BJ (cell line): Measurements from ENCODE around the gene DECR2. TPM values are rescaled to one million over a fixed set of nuclear protein-coding genes. Genes with fewer than 3 reads are reported as not detected.

Experiments used
- CTCF ChIA-PET: fragments of 350-600 bp; formaldehyde crosslinking; extraction: SDS; loops from one replicate; lab custom pipeline; 2021; ENCODE audit warnings: antibody characterized with exemption, inconsistent platforms; lab: Yijun Ruan, JAX
- POLR2A ChIA-PET: fragments of 300-600 bp; sonication (Branson Sonifier 250); formaldehyde crosslinking; extraction: SDS; loops from one replicate; lab custom pipeline; 2021; ENCODE audit warnings: antibody characterized with exemption; lab: Charles Lee
- DNase-seq: peaks from one replicate; pipeline ENCODE4 v3.0.0-alpha.2; 2011; ENCODE audit warnings: low read depth
- H3K27me3 ChIP-seq: 2 replicates; pipeline ENCODE4 v1.6.0; 2011; ENCODE audit warnings: low read length; ENCODE audit not compliant: control insufficient read depth, insufficient read depth
- H3K36me3 ChIP-seq: 2 replicates; pipeline ENCODE4 v1.5.1; 2011; ENCODE audit warnings: low read length; ENCODE audit not compliant: control insufficient read depth, insufficient read depth
- H3K4me3 ChIP-seq: 2 replicates; pipeline ENCODE4 v1.5.1; 2011; ENCODE audit warnings: low read depth, mild to moderate bottlenecking, control low read depth, low read length
- polyA plus RNA-seq: library from polyadenylated mRNA; depleted of rRNA; stranded (reverse); fragments of >200 nt; gene quantifications from 2 replicates; pipeline ENCODE4 v1.2.3, GENCODE V29; 2011
- TF ChIP-seq, protein P1 (sequence below): IDR thresholded peaks from 2 replicates; pipeline ENCODE4 v1.5.1; 2011; ENCODE audit warnings: low read depth, mild to moderate bottlenecking, control low read depth, inconsistent platforms, low read length, moderate library complexity; ENCODE audit not compliant: insufficient read depth

Gene DECR2
- polyA plus RNA-seq, 1 experiment: 23.6 TPM

DNA sequence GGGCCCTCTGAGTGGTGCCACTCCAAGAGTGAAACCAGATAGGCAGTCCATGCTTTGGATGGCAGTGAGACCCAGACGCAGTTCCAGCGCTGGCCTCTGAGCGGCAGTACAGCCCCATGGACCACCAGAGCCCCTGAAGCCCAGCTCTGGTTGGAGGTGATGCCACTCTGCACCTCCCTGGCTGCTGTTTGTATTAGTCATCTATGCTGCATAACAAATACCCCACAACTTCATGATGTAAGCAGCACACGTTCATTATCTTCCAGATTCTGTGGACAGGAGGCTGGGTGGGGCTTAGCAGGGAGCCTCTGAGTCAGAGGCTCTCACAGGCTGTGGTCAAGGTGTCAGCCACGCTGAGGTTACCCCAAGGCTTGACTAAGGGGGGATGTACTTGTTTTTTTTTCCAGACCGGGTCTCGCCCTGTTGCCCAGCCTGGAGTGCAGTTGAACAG lies 9.8 kb upstream of the DECR2 start:
- no peak for DNase-seq
- no peaks in the 10 kb centered on the region for H3K27me3 ChIP-seq
- no peaks in the 10 kb centered on the region for H3K36me3 ChIP-seq
- POLR2A ChIA-PET: no interaction called here
- no peak overlapping the region for H3K4me3 ChIP-seq
- CTCF ChIA-PET: interaction anchor here (0.6 to 2.5 kb wide), 7 partner anchors 9 to 393 kb away, joined by 3 to 7 read pairs (median 4); partner anchors contain the start of gene RAB11FIP3
- TF ChIP-seq, protein P1, sequence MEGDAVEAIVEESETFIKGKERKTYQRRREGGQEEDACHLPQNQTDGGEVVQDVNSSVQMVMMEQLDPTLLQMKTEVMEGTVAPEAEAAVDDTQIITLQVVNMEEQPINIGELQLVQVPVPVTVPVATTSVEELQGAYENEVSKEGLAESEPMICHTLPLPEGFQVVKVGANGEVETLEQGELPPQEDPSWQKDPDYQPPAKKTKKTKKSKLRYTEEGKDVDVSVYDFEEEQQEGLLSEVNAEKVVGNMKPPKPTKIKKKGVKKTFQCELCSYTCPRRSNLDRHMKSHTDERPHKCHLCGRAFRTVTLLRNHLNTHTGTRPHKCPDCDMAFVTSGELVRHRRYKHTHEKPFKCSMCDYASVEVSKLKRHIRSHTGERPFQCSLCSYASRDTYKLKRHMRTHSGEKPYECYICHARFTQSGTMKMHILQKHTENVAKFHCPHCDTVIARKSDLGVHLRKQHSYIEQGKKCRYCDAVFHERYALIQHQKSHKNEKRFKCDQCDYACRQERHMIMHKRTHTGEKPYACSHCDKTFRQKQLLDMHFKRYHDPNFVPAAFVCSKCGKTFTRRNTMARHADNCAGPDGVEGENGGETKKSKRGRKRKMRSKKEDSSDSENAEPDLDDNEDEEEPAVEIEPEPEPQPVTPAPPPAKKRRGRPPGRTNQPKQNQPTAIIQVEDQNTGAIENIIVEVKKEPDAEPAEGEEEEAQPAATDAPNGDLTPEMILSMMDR: peak; percentile 79

GRCh38 chr16:392450-393030 lies 9.1 kb upstream of the DECR2 start:
- ChIA-PET CTCF (interaction anchor here (0.6 to 2.5 kb wide), 5 partner anchors 9 to 393 kb away, joined by 3 to 7 read pairs (median 4); partner anchors contain the start of gene RAB11FIP3), POLR2A (no interaction called here)
- DNase-seq: no peak
- TF ChIP-seq, protein P1: no peak
- no peaks in the 10 kb centered on the region for H3K27me3 ChIP-seq
- no peak overlapping the region for H3K4me3 ChIP-seq
- no peaks in the 10 kb centered on the region for H3K36me3 ChIP-seq

DNA sequence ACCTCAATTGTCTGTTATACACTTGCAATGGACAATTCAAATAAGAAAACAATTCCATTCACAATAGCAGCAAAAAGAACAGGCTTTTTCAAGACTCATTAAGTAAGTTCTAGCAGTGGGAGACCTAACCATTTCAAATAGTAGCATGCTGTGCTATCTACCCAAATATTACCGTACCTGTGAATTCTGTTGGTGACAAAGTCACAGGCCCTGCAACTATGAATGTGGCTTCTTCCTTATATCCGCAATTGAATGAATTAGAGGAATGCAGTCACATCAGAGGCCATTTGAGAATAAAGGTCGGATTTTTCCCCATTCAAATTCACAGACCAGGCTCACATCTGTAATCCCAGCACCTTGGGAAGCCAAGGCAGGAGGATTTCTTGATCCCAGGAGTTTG lies 5.5 kb upstream of the DECR2 start:
- DNase-seq: no peak
- H3K4me3 ChIP-seq: peak overlapping the region; percentile 62; the same call in 1 of the 2 replicates
- TF ChIP-seq, protein P1: no peak
- H3K27me3 ChIP-seq: no peaks in the 10 kb centered on the region
- CTCF ChIA-PET: interaction anchor here (0.6 kb wide), 1 partner anchor 42 kb away, joined by 3 read pairs; no protein-coding TSS in a partner anchor
- peaks cover 10% of the 10 kb centered on the region for H3K36me3 ChIP-seq
- POLR2A ChIA-PET: no interaction called here

DNA sequence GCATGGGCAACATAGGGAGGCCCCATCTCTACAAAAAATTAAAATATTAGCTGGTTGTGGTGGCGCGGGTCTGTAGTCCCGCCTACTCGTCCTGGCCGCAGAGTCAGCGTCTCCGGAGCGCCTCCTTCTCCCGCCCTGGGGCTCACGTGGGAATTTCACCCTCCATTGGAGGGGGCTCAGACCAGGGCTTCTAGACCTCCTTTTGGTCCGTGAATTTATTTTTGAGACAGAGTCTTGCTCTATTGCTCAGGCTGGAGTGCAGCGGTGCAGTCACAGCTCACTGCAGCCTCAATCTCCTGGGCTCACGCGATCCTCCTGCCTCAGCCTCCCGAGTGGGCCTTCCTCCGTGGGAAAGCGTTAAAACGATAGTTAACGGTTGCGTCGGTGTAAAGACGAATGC lies 5.1 kb upstream of the DECR2 start:
- Histone ChIP-seq H3K36me3 (peaks cover 10% of the 10 kb centered on the region), H3K27me3 (no peaks in the 10 kb centered on the region), H3K4me3 (peak overlapping the region; percentile 62)
- no peak for DNase-seq
- TF ChIP-seq, protein P1: 0 out of 2 replicates have a peak, but pooled peaks have one; percentile 3
- ChIA-PET CTCF (interaction anchor here (0.6 kb wide), 1 partner anchor 43 kb away, joined by 3 read pairs; no protein-coding TSS in a partner anchor), POLR2A (no interaction called here)

- Histone ChIP-seq H3K36me3 (peaks cover 10% of the 10 kb centered on the region), H3K4me3 (peak within 1 kb of the TSS; percentile 62), H3K27me3 (no peaks in the 10 kb centered on the region)
- CTCF ChIA-PET: interaction anchor here (1.0 to 1.6 kb wide), 3 partner anchors 10 to 98 kb away, joined by 3 read pairs; partner anchors contain the start of gene MRPL28
- TF ChIP-seq, protein P1: no peak
- DNase-seq: no peak
- POLR2A ChIA-PET: no interaction called here
Observed at GRCh38 chr16:397135-397661, 4.5 kb upstream of the DECR2 start, which contains the start of gene NME4. TSS of gene NME4 (plus strand) at chr16:397199. CDS start at chr16:397223, 24 bp downstream.
